ENCODE data around the gene PRSS1.
A peak's percentile ranks its signal among the peaks of the same experiment; 100 is the strongest.
"Not testable (repeated sequence)": the region's sequence is repeated elsewhere in the genome, so short reads cannot be mapped to it uniquely, and the experiment has no call there.

PRSS1 gene

DNA sequence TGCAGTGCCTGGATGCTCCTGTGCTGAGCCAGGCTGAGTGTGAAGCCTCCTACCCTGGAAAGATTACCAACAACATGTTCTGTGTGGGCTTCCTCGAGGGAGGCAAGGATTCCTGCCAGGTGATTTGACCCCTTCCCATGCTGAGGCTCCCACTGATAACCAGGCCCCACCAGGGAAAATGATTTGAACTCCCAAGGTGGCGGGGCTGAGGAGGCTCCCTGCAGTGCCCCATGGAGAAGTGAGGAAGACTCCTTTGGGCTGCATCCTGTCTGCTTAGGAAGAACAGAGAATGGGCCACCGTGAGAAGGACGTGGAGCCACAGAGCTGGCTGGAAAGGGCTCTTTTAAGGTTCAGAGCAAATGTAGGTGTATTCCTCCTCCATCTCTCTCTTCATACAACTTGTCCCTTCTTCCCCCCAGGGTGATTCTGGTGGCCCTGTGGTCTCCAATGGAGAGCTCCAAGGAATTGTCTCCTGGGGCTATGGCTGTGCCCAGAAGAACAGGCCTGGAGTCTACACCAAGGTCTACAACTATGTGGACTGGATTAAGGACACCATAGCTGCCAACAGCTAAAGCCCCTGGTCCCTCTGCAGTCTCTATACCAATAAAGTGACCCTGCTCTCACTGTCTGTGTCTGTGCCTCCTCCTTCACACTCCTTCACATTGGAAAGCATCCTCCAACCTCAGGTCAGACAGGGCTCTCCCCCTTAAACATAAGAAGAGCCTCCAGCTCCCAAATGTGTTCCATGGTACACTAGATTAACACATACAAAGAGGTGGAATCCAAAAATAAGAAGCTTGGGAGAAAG is 24.9 kb downstream of the PRSS1 start:
- no peak for DNase-seq (ENCODE audit: low spot score)

DNA sequence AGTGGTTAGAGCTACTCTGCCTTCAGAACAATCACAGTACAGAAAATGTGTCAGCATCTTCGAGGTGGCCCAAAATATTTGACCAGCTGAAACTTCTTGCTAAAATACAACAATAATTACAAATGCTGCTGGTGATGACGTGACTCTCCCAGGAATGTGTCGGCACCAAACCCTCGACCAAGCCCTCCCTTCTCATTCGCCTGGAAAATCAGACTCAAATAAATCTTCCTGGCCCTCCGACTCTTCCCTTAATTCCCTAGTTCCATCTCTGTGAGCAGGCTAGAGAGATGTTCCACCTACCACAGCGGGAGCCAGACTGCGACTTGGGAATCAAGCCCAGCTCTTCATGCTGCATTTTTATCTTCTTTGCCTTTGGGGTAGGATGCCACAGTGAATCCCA is 25.6 kb downstream of the PRSS1 start:
- DNase-seq (ENCODE audit: low spot score) = no peak

DNA sequence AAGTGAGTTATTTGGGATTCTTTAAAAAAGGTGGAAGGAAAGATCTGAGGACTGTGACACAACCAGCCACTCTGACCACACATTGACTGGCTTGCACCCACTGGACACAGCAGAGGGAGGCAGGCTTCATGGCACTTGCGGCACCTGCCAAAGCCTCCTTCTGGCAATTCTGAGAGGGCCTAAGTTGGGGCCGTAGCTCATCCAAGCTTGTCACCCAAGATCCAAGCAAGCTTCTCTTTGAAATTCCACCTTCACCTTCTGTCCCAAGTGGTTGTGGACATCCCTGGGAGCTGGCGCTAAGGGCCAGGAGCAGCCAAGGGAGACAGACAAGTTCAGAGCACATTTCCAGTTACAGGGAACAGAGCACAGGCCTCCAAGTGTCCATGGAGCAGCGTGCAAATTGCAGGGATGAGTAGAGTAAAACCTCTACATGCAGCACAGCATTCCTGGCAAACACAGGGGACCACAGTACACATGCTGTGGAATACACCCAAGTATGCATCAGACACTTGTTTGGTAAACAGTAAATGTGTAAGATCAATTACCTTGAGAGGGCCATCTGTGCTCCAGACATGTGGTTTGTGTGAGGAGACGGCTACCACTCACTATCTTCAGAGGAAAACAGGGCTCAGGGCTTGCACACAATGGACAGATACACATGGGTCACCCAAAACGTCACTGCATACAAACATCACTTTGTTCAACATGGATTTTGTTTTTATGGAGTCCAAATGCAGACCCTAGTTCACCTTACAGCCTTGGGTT is 26.3 kb downstream of the PRSS1 start:
- not testable (repeated sequence) for DNase-seq (ENCODE audit: low spot score)

DNA sequence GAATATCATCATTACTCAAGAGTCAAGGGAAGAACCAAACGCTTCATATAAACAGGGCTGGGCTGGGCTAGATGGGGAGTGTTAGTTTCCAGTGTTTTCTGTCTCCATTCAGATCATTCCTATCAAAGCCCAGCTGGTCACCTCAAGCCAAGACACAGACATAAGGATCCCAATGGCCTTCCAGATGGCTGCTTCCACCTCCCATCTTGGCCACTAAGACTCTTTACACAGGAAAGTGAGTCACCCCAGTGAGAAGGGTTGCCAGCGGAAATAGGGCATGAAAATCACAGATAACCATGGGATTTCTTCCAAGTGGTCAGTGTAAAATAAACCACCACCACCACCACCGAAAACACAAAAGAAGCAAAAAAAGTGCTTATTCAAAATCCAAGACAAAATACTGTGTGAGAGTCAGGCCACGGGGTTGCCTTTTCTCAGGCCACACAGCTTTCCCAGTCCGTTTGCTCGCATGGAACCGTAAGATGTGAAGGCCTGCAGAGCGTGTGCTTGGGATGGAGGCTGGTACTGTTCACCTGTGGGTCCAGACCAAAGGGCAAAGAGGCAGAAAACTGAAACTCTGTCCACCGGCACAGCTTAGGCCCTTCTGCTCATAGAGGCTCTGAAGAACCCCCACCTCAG is 27.1 kb downstream of the PRSS1 start:
- DNase-seq (ENCODE audit: low spot score) = no peak

DNA sequence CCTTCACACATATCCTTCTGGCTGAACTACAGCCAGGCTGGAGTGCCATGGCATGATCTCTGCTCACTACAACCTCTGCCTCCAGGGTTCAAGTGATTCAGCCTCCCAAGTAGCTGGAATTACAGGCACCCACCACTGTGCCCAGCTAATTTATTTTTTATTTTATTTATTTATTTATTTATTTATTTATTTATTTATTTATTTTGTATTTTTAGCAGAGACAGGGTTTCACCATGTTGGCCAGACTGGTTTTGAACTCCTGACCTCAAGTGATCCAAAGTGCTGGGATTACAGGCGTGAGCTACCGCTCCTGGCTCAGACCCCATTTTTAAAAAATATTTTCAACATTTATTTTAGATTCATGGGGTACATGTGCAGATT is 27.6 kb downstream of the PRSS1 start:
- DNase-seq (ENCODE audit: low spot score) = not testable (repeated sequence)

DNA sequence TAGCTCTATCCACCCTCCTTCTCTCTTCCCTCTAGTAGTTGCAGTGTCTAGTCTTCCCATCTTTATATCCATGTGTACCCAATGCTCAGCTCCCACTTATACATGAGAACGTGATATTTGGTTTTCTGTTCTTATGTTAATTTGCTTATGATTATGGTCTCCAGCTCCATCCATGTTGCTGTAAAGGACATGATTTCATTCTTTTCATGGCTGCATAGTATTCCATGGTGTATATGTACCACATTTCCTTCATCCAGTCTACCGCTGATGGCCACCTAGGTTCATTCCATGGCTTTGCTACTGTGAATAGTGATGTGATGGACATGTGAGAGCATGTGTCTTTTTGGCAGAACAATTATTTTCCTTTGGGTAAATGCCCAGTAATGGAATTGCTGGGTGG is 28.0 kb downstream of the PRSS1 start:
- no peak for DNase-seq (ENCODE audit: low spot score)

DNA sequence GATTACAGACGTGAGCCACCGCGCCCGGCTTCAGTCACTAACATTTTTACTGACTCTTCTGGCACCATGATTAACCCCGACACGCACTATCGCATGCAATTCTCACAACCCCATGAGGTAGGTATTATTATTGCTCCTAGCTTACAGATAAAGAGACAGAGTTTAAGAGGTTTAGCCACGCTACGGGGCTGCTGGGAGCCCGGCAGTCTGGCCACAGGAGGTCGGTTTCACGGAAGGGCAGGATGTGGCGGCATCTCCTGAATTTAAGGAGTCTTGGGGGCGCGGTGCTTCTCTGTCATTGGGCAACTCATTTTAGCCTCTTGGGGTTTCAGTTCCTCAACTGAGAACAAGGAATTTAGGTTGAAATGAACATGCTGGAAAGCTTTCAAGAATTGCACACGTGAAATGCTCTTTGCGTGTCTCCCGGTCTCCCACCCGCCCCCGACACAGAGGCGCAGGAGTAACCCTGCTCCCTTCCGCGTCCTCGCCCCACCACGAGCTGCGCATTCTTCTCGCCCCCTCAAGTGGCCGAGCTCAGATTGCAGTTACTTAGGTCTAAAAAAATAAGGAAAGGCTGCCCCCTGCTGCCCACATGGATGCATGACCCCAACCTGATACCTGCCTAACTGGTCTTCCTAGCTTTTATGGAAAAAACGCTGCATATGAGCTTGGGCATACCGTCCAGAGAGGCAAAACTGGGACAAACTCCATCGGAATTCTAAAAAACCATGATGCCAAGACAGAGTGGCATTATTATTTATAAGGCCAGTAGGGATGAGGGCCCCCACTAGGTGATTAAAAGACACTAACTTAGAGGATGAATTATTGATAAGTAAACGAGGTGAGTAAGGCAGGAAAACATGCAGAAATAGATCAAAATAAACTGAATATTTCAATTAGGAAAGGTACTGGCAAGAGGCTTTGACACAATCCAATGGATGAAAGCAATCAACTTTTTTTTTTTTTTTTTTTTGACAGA is 33.9 kb downstream of the PRSS1 start:
- DNase-seq (ENCODE audit: low spot score) = peak; percentile 93

DNA sequence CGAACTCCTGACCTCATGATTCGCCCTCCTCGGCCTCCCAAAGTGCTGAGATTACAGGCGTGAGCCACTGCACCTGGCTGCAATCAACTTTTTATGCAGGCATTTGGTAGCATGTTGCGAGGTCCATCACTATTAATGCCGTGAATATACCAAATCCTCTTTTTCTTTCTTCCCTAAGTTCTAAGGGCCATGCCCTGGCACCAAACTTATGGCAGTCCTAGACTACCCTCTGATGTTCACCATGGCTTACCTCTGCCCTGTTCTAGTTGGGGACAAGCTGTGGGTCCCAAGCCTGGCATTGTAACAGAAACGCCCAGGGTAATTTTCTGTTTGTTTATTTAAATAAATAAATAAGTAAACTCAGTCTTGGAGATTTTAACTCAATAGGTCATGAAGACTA is 34.8 kb downstream of the PRSS1 start:
- DNase-seq (ENCODE audit: low spot score) = no peak

DNA sequence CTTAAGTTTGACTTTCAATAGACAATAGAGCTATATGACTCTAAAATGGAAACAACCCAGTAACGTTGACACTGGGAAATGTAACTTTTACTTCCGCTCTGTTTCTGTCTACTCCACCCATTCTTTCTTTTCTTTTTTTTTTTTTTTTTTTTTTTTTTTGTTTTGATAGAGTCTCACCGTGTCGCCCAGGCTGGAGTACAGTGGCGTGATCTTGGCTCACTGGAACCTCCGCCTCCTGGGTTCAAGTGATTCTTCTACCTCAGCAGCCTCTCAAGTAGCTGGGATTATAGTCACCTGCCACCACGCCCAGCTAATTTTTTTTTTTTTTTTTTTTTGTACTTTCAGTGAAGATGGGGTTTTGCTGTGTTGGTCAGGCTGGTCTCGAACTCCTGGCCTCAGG is 35.4 kb downstream of the PRSS1 start:
- DNase-seq (ENCODE audit: low spot score) = no peak

DNA sequence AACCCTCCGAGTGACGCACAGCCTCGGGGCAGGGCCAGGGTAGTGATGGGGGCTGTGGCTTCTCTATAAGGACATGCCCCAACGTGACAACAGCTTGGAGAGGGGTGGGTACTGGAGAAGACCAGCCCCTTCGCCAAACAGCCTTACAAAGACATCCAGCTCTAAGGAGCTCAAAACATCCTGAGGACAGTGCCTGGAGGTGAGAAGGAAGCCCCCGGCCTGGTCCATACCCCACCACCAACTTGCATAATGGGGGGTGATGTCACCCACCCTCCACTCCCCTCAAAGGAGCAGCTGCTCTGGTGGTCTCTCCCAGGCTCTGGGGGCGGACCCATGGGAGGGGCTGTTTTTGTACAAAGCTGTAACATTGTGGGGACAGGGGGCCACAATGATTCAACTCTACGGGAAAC is 36.6 kb downstream of the PRSS1 start:
- DNase-seq (ENCODE audit: low spot score) = no peak

DNA sequence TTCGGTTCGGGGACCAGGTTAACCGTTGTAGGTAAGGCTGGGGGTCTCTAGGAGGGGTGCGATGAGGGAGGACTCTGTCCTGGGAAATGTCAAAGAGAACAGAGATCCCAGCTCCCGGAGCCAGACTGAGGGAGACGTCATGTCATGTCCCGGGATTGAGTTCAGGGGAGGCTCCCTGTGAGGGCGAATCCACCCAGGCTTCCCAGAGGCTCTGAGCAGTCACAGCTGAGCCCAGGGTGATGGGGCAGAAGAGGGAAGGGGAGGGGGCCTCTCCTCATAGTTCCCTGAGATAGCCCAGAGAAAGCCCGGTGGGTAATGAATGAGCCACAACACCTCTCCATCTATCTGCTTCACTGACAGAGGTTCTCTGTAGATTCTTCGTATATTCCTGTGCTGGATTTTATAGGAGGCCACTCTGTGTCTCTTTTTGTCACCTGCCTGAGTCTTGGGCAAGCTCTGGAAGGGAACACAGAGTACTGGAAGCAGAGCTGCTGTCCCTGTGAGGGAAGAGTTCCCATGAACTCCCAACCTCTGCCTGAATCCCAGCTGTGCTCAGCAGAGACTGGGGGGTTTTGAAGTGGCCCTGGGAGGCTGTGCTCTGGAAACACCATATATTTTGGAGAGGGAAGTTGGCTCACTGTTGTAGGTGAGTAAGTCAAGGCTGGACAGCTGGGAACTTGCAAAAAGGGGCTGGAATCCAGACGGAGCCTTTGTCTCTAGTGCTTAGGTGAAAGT is 37.9 kb downstream of the PRSS1 start:
- DNase-seq (ENCODE audit: low spot score) = no peak

DNA sequence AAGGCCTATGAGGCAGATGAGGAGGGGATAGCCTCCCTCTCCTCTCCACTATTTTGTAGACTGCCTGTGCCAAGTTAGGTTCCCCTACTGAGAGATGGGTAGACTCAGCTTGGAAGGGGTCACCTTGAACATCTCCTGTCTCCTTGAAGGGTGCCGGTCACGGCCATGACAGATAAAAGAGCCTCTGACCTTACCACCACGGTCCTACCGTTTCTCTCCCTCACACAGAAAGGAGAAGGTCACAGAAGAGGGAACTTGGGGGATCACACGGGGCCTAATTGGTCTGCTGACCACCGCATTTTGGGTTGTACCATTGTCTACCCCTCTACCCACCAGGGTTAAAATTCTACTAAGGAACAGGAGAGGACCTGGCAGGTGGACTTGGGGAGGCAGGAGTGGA is 38.5 kb downstream of the PRSS1 start:
- no peak for DNase-seq (ENCODE audit: low spot score)

DNA sequence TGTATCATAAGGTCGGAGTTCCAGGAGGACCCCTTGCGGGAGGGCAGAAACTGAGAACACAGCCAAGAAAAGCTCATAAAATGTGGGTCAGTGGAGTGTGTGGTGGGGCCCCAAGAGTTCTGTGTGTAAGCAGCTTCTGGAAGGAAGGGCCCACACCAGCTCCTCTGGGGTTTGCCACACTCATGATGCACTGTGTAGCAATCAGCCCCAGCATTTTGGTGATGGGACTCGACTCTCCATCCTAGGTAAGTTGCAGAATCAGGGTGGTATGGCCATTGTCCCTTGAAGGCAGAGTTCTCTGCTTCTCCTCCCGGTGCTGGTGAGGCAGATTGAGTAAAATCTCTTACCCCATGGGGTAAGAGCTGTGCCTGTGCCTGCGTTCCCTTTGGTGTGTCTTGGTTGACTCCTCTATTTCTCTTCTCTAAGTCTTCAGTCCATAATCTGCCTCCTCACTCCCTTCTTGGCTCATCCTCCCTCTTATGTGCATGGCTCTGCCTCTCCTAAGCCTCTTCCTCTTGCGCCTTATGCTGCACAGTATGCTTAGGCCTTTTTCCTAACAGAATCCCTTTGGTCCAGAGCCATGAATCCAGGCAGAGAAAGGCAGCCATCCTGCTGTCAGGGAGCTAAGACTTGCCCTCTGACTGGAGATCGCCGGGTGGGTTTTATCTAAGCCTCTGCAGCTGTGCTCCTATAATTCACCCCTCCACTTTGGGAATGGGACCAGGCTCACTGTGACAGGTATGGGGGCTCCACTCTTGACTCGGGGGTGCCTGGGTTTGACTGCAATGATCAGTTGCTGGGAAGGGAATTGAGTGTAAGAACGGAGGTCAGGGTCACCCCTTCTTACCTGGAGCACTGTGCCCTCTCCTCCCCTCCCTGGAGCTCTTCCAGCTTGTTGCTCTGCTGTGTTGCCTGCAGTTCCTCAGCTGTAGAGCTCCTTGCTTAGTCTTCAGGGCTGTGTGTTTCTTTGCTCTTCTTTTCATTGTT is 39.3 kb downstream of the PRSS1 start:
- DNase-seq (ENCODE audit: low spot score) = no peak

DNA sequence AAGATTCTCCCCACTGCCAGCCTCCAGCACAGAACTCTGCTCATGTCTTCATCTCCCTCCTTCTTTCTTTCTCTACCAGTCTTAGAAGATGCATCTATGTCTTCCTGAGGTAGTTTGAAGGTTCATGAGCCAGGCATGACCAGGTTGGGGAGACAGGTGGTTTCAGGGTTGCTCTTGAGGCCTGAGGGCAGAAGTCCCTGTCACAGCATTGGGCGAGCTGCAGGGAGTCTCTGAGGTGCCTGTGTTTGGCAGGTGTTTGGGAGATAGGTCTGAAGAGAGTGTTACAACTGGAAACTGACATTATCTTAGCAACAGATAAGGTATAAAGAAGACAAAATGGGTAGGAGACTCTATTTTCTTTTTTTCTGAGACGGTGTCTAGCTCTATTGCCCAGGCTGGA is 40.2 kb downstream of the PRSS1 start:
- DNase-seq (ENCODE audit: low spot score) = no peak

DNA sequence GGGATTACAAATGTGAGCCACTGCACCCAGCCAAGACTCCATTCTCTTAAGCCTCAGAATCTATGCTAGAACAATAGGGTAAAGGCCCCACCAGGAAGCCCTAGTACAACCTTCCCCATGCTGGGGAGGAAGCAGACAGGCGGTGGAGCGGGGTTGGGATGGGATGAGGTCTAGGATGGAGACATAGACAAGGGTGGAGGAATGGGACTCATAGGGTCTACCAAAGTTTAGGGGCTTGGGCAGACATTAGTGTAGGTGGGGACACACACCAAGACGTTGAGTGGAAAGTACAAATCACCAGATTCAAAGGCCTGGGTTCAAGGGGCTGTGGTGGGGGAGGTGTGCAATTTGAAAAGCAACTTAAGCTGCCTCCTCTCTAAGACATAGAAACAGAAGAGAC is 40.8 kb downstream of the PRSS1 start:
- DNase-seq (ENCODE audit: low spot score) = no peak

DNA sequence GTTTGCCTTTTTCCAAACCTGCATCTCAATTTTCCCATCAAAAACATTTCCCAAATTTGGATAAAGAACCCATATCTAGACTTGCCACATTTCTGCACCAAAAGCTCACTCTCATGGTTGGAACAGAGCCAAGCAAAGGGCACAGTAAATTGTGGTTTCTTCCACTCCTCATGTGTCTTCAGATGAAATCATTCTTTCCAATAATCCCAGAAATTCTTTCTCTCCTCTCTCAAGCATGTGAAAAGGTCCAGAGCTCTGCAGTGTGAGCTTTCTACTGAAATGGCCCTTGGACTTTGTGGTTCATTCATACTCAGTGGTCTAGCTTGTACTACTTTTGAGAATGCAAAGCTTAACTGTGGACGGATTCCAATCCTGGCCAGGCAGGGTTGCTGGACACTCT is 41.3 kb downstream of the PRSS1 start:
- DNase-seq (ENCODE audit: low spot score) = no peak

DNA sequence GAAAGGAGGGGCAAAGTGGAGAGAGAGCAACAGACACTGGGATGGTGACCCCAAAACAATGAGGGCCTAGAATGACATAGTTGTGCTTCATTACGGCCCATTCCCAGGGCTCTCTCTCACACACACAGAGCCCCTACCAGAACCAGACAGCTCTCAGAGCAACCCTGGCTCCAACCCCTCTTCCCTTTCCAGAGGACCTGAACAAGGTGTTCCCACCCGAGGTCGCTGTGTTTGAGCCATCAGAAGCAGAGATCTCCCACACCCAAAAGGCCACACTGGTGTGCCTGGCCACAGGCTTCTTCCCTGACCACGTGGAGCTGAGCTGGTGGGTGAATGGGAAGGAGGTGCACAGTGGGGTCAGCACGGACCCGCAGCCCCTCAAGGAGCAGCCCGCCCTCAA is 42.2 kb downstream of the PRSS1 start:
- DNase-seq (ENCODE audit: low spot score) = no peak

DNA sequence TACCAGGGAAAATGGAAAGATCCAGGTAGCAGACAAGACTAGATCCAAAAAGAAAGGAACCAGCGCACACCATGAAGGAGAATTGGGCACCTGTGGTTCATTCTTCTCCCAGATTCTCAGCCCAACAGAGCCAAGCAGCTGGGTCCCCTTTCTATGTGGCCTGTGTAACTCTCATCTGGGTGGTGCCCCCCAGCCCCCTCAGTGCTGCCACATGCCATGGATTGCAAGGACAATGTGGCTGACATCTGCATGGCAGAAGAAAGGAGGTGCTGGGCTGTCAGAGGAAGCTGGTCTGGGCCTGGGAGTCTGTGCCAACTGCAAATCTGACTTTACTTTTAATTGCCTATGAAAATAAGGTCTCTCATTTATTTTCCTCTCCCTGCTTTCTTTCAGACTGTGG is 42.9 kb downstream of the PRSS1 start:
- no peak for DNase-seq (ENCODE audit: low spot score)

DNA sequence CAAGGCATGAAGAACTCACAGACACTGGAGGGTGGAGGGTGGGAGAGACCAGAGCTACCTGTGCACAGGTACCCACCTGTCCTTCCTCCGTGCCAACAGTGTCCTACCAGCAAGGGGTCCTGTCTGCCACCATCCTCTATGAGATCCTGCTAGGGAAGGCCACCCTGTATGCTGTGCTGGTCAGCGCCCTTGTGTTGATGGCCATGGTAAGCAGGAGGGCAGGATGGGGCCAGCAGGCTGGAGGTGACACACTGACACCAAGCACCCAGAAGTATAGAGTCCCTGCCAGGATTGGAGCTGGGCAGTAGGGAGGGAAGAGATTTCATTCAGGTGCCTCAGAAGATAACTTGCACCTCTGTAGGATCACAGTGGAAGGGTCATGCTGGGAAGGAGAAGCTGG is 43.3 kb downstream of the PRSS1 start:
- DNase-seq (ENCODE audit: low spot score) = no peak

DNA sequence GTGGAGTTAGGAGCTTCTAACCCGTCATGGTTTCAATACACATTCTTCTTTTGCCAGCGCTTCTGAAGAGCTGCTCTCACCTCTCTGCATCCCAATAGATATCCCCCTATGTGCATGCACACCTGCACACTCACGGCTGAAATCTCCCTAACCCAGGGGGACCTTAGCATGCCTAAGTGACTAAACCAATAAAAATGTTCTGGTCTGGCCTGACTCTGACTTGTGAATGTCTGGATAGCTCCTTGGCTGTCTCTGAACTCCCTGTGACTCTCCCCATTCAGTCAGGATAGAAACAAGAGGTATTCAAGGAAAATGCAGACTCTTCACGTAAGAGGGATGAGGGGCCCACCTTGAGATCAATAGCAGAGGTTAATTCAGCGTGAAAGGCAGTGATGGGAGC is 43.9 kb downstream of the PRSS1 start:
- no peak for DNase-seq (ENCODE audit: low spot score)

All from COLO829 (cell line).